Activated CD8-positive, alpha-beta T cell treated with anti-CD3 and anti-CD28 coated beads for 36 hours (primary cell): ENCODE data around the gene FAM120A. TPM values are rescaled to one million over a fixed set of nuclear protein-coding genes. Genes with fewer than 3 reads are reported as not detected.
A peak's percentile ranks its signal among the peaks of the same experiment; 100 is the strongest.

Source experiments
- ATAC-seq: fragments of 200-7000 bp; cut with Tn5 transposase; one replicate; pipeline ENCODE4 v1.10.0; 2021; ENCODE audit warnings: mild to moderate bottlenecking, moderate library complexity
- CTCF ChIA-PET: fragments of 350-600 bp; sonication (Branson Sonifier 250); formaldehyde crosslinking; loops from one replicate; lab custom pipeline; 2021; ENCODE audit warnings: antibody characterized with exemption; lab: Charles Lee
- POLR2A ChIA-PET: fragments of 350-600 bp; sonication (Branson Sonifier 250); formaldehyde crosslinking; loops from one replicate; lab custom pipeline; 2021; ENCODE audit warnings: antibody characterized with exemption; lab: Charles Lee
- DNase-seq: peaks from one replicate; pipeline ENCODE4 v3.0.0-alpha.2; 2020
- H3K27ac Mint-ChIP-seq: one replicate; pipeline ENCODE4 v1.8.0; 2021; ENCODE audit warnings: mild to moderate bottlenecking, mixed read lengths
- H3K27me3 Mint-ChIP-seq: one replicate; pipeline ENCODE4 v1.8.0; 2021; ENCODE audit warnings: mixed read lengths
- H3K36me3 Mint-ChIP-seq: one replicate; pipeline ENCODE4 v1.8.0; 2021; ENCODE audit warnings: low read depth, mixed read lengths
- H3K4me1 Mint-ChIP-seq: one replicate; pipeline ENCODE4 v1.8.0; 2021; ENCODE audit warnings: low read depth, mixed read lengths
- H3K4me3 Mint-ChIP-seq: one replicate; pipeline ENCODE4 v1.8.0; 2021; ENCODE audit warnings: mild to moderate bottlenecking, moderate library complexity, mixed read lengths
- H3K9me3 Mint-ChIP-seq: one replicate; pipeline ENCODE4 v1.8.0; 2021; ENCODE audit warnings: mixed read lengths
- CTCF ChIP-seq: fragments of 200-600 bp; IDR thresholded peaks from one replicate; pipeline ENCODE4 v1.8.0; 2022; ENCODE audit warnings: antibody characterized with exemption, mild to moderate bottlenecking
- intact Hi-C: fragments of 100-400 bp; cut with micrococcal nuclease; formaldehyde crosslinking; loops from one replicate; pipeline ENCODE4 v1.10.0; 2022
- total RNA-seq, 2 experiments: library from RNA; stranded (reverse); gene quantifications; one replicate each; pipeline ENCODE4 v1.2.3, GENCODE V29; 2021

Gene FAM120A
- total RNA-seq, 2 experiments from 2014 or later: 121 to 125 TPM

GRCh38 chr9:93520523-93520922 is 69.0 kb downstream of the FAM120A start:
- Mint-ChIP-seq H3K27ac (no peak overlapping the region), H3K27me3 (no peaks in the 10 kb centered on the region), H3K4me1 (peaks cover 8% of the 10 kb centered on the region), H3K9me3 (no peaks in the 10 kb centered on the region), H3K36me3 (peaks cover 18% of the 10 kb centered on the region), H3K4me3 (no peak overlapping the region)
- intact Hi-C loops: no loop called here
- no peak for DNase-seq
- no peak for ATAC-seq
- ChIA-PET CTCF (no interaction called here), POLR2A (no interaction called here)
- no peak for TF ChIP-seq CTCF

- peak overlapping the region; percentile 12 for H3K27ac Mint-ChIP-seq
- DNase-seq (no peak), ATAC-seq (no peak)
- H3K27me3 Mint-ChIP-seq: no peaks in the 10 kb centered on the region
- ChIA-PET CTCF (interaction anchor here (1.5 to 1.8 kb wide), 2 partner anchors 16 to 43 kb away, joined by 3 to 5 read pairs; no protein-coding TSS in a partner anchor), POLR2A (interaction anchor here (0.9 kb wide), 1 partner anchor 41 kb away, joined by 3 read pairs; no protein-coding TSS in a partner anchor)
- H3K4me1 Mint-ChIP-seq: peaks cover 8% of the 10 kb centered on the region
- intact Hi-C loops: no loop called here
- H3K36me3 Mint-ChIP-seq: peaks cover 16% of the 10 kb centered on the region
- H3K4me3 Mint-ChIP-seq: no peak overlapping the region
- no peaks in the 10 kb centered on the region for H3K9me3 Mint-ChIP-seq
- no peak for TF ChIP-seq CTCF
These were observed 71.3 kb downstream of the FAM120A start for GRCh38 chr9:93522736-93523135.

GRCh38 chr9:93523518-93524144 is 72.1 kb downstream of the FAM120A start:
- no peak for TF ChIP-seq CTCF
- H3K4me1 Mint-ChIP-seq: peaks cover 6% of the 10 kb centered on the region
- intact Hi-C loops: no loop called here
- H3K27me3 Mint-ChIP-seq: no peaks in the 10 kb centered on the region
- CTCF ChIA-PET: interaction anchor here (1.5 to 1.8 kb wide), 2 partner anchors 15 to 42 kb away, joined by 3 to 5 read pairs; no protein-coding TSS in a partner anchor
- POLR2A ChIA-PET: no interaction called here
- ATAC-seq: no peak
- H3K9me3 Mint-ChIP-seq: no peaks in the 10 kb centered on the region
- H3K36me3 Mint-ChIP-seq: peaks cover 18% of the 10 kb centered on the region
- H3K4me3 Mint-ChIP-seq: no peak overlapping the region
- DNase-seq: no peak
- H3K27ac Mint-ChIP-seq: no peak overlapping the region

GRCh38 chr9:93525476-93525875 is 74.0 kb downstream of the FAM120A start:
- TF ChIP-seq CTCF: no peak
- DNase-seq: no peak
- Mint-ChIP-seq H3K36me3 (peaks cover 26% of the 10 kb centered on the region), H3K9me3 (no peaks in the 10 kb centered on the region), H3K4me1 (peaks cover under 1% of the 10 kb centered on the region), H3K27me3 (no peaks in the 10 kb centered on the region), H3K4me3 (no peak overlapping the region), H3K27ac (peak overlapping the region; percentile 9)
- ChIA-PET POLR2A (no interaction called here), CTCF (no interaction called here)
- intact Hi-C loops: no loop called here
- ATAC-seq: no peak

GRCh38 chr9:93531374-93531773 is 79.9 kb downstream of the FAM120A start:
- ChIA-PET CTCF (no interaction called here), POLR2A (no interaction called here)
- Mint-ChIP-seq H3K9me3 (no peaks in the 10 kb centered on the region), H3K36me3 (peaks cover 49% of the 10 kb centered on the region), H3K4me3 (no peak overlapping the region), H3K27ac (no peak overlapping the region), H3K4me1 (peaks cover 2% of the 10 kb centered on the region), H3K27me3 (no peaks in the 10 kb centered on the region)
- TF ChIP-seq CTCF: no peak
- DNase-seq: no peak
- intact Hi-C loops: no loop called here
- no peak for ATAC-seq
